SW480 (cell line): ENCODE data around the gene CETN1.

ENCODE experiments used
- DNase-seq: peaks from one replicate; pipeline ENCODE4 v3.0.0-alpha.2; 2016; ENCODE audit warnings: low spot score

Gene CETN1

GRCh38 chr18:623761-624620 lies 43.8 kb downstream of the CETN1 start:
- peak; percentile 70 for DNase-seq

GRCh38 chr18:627231-627630 lies 47.1 kb downstream of the CETN1 start:
- no peak for DNase-seq

- DNase-seq, result no peak
Measured at GRCh38 chr18:629269-630150, 49.3 kb downstream of the CETN1 start.

- DNase-seq, result no peak
Measured at GRCh38 chr18:631560-631959, 51.4 kb downstream of the CETN1 start.
